Stimulated activated CD4-positive, alpha-beta T cell treated with anti-CD3 and anti-CD28 coated beads, TNF-alpha, amount 100 ng/mL, for 4 hours (primary cell): ENCODE measurements around the gene NHS.
A peak's percentile ranks its signal among the peaks of the same experiment; 100 is the strongest.

Experiments used
- DNase-seq, 3 experiments: peaks; one replicate each; pipeline ENCODE4 v3.0.0-alpha.2; 2020; ENCODE audit warnings: low read depth in 3 of 3

The NHS gene

GRCh38 chrX:17735406-17735805 lies 360.4 kb downstream of the NHS start:
- DNase-seq, result no peak

- no peak for DNase-seq
Measured at GRCh38 chrX:17736478-17736855, 361.5 kb downstream of the NHS start.

GRCh38 chrX:17736856-17737709 lies 362.1 kb downstream of the NHS start, which contains the start of gene SCML1:
SCML1 (plus strand) TSS chrX:17737493; CDS start chrX:17744187, 6,694 bp downstream.
- DNase-seq, result peak; percentile 72 to 85 (median 85)

- DNase-seq, result peak in 1 of 3 experiments; percentile 1
Measured at GRCh38 chrX:17737710-17737985, 362.6 kb downstream of the NHS start.

GRCh38 chrX:17737986-17738713 lies 363.1 kb downstream of the NHS start:
- peak; percentile 3 to 23 (median 6) for DNase-seq

GRCh38 chrX:17738737-17739535 lies 363.9 kb downstream of the NHS start:
- DNase-seq, result no peak

GRCh38 chrX:17740137-17741122 lies 365.4 kb downstream of the NHS start:
- no peak for DNase-seq

GRCh38 chrX:17741123-17741511 lies 366.1 kb downstream of the NHS start:
- DNase-seq, result no peak

- DNase-seq, result no peak
Measured at GRCh38 chrX:17743913-17744312, 368.9 kb downstream of the NHS start.

GRCh38 chrX:17744896-17745523 lies 370.0 kb downstream of the NHS start:
- no peak for DNase-seq

GRCh38 chrX:17747692-17748091 lies 372.7 kb downstream of the NHS start:
- no peak for DNase-seq

- DNase-seq, result no peak
Measured at GRCh38 chrX:17748684-17749083, 373.7 kb downstream of the NHS start.

GRCh38 chrX:17750436-17750835 lies 375.4 kb downstream of the NHS start:
- no peak for DNase-seq

- DNase-seq, result no peak
Measured at GRCh38 chrX:17758382-17758781, 383.4 kb downstream of the NHS start.

GRCh38 chrX:17759990-17760389 lies 385.0 kb downstream of the NHS start:
- DNase-seq, result no peak

- DNase-seq, result no peak
Measured at GRCh38 chrX:17767734-17768133, 392.7 kb downstream of the NHS start.

GRCh38 chrX:17768997-17769396 lies 394.0 kb downstream of the NHS start:
- DNase-seq, result no peak

- peak in 2 of 3 experiments; percentile 5 to 9 for DNase-seq
Measured at GRCh38 chrX:17769701-17770269, 394.8 kb downstream of the NHS start.

- DNase-seq, result no peak
Measured at GRCh38 chrX:17773221-17773876, 398.3 kb downstream of the NHS start.

- no peak for DNase-seq
Measured at GRCh38 chrX:17774053-17774452, 399.1 kb downstream of the NHS start.
